ENCODE measurements around the gene SLC23A3.

SLC23A3 gene

DNA sequence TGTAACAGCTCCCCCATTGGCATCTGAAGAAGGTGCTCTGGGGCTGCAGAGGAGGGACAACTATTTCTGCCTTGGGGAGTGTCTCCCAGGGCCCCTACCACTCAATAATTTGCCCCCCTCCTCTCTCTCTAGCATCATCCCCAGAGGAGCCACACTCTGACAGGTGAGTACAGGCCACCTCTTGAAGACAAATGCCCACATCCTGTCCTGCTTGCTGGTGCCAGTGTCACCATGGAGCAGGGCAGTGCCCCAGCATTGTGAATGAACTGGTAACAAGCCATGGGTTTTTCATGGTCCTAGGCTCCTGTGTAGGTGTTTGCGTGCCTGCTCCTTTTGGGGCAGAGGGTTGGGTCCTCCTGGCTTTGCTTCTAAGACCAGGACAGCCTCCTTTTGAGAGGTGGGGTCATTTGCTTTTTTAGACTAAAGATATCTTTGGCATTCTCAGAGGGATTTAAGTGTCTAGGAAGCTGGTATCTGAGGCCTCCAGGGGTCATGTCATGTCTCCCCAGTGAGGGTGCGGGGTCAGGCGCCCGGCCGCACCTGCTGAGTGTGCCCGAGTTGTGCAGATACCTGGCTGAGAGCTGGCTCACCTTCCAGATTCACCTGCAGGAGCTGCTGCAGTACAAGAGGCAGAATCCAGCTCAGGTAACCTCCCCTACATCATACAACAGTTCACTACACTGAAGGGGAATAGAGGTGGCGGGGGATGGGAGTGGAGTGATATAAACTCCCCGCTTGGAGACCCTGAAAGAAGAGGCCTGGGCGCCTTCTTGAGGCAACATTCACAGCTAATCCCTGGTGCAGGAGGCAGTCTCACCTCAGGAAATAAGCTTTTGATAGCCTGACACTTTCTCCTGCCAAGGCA, 10.0 kb upstream of the SLC23A3 start:
- TF ChIP-seq, protein P1, sequence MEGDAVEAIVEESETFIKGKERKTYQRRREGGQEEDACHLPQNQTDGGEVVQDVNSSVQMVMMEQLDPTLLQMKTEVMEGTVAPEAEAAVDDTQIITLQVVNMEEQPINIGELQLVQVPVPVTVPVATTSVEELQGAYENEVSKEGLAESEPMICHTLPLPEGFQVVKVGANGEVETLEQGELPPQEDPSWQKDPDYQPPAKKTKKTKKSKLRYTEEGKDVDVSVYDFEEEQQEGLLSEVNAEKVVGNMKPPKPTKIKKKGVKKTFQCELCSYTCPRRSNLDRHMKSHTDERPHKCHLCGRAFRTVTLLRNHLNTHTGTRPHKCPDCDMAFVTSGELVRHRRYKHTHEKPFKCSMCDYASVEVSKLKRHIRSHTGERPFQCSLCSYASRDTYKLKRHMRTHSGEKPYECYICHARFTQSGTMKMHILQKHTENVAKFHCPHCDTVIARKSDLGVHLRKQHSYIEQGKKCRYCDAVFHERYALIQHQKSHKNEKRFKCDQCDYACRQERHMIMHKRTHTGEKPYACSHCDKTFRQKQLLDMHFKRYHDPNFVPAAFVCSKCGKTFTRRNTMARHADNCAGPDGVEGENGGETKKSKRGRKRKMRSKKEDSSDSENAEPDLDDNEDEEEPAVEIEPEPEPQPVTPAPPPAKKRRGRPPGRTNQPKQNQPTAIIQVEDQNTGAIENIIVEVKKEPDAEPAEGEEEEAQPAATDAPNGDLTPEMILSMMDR (IDR thresholded peaks at IDR 0.05; ENCODE audit: insufficient read depth, low read length, poor library complexity, severe bottlenecking): no peak
- no peak for TF ChIP-seq EZH2phosphoT487 (conservative IDR thresholded peaks at IDR 0.05; ENCODE audit: low read length)
- Histone ChIP-seq H3K9me3 (ENCODE audit: insufficient read depth, low read length) (no peaks in the 10 kb centered on the region), H3K27me3 (ENCODE audit: low read length) (no peaks in the 10 kb centered on the region), H3K79me2 (ENCODE audit: insufficient read depth, low read length) (peaks cover 20% of the 10 kb centered on the region), H2AFZ (ENCODE audit: low read depth, low read length, severe bottlenecking) (no peak overlapping the region), H3F3A (ENCODE audit: insufficient read depth) (peaks cover 15% of the 10 kb centered on the region), H3K9me2 (replicated peaks; ENCODE audit: insufficient read depth, low read length) (no peaks in the 10 kb centered on the region), H3K36me3 (ENCODE audit: low read length) (no peaks in the 10 kb centered on the region), H3K4me2 (ENCODE audit: low read depth, low read length, poor library complexity, severe bottlenecking) (peak overlapping the region; percentile 73), H3K27ac (ENCODE audit: low read depth, low read length) (no peak overlapping the region), H3K9ac (ENCODE audit: low read length) (peak overlapping the region; percentile 99; the same call in 1 of the 2 replicates), H3K4me3 (ENCODE audit: insufficient read depth, low read length, poor library complexity, severe bottlenecking) (no peak overlapping the region), H4K20me1 (ENCODE audit: low read depth, low read length) (no peaks in the 10 kb centered on the region)

DNA sequence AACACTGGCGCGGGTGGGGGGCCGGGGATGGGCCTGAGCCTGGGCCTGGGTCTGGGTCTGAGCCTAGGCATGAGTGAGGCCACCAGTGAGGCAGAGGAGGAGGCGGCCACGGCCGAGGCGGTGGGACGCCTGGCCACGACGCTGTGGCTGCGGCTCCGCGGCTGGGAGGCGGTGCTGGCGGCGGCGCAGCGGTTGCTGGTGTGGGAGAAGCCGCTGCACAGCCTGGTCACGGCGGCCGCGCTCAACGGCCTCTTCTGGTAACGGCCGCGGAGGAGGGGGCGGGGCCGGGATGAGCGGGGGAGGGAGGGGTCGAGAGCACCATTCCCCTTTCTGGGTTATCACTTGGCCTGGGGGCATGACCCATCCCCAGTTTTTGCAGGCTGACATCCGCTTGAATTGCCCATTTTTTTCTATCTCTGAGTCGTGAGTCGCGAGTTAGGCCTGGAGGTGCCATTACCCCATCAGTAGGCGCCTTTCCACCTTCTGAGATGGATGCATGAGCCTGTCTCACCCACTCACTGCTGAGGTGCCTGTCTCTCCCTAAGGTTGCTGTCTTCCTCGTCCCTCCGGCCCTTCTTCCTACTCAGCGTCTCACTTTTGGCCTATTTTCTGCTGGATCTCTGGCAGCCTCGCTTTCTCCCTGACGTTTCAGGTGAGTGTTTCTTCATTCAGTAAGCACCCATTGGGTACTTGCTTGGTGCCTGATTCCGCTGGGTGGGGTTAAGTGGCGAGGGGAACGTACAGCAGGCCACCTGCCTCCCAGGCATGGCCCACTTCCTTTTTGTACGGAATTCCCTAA, 8.7 kb upstream of the SLC23A3 start:
- Histone ChIP-seq H2AFZ (ENCODE audit: low read depth, low read length, severe bottlenecking) (peak overlapping the region; percentile 66), H3K36me3 (ENCODE audit: low read length) (no peaks in the 10 kb centered on the region), H3K79me2 (ENCODE audit: insufficient read depth, low read length) (peaks cover 20% of the 10 kb centered on the region), H3K27me3 (ENCODE audit: low read length) (no peaks in the 10 kb centered on the region), H3K9me3 (ENCODE audit: insufficient read depth, low read length) (no peaks in the 10 kb centered on the region), H3K4me3 (ENCODE audit: insufficient read depth, low read length, poor library complexity, severe bottlenecking) (peak overlapping the region; percentile 96), H3K9me2 (replicated peaks; ENCODE audit: insufficient read depth, low read length) (no peaks in the 10 kb centered on the region), H3K9ac (ENCODE audit: low read length) (peak overlapping the region; percentile 99), H4K20me1 (ENCODE audit: low read depth, low read length) (no peaks in the 10 kb centered on the region), H3F3A (ENCODE audit: insufficient read depth) (peaks cover 15% of the 10 kb centered on the region), H3K4me2 (ENCODE audit: low read depth, low read length, poor library complexity, severe bottlenecking) (peak overlapping the region; percentile 73), H3K27ac (ENCODE audit: low read depth, low read length) (peak overlapping the region; percentile 98)
- TF ChIP-seq, protein P1 (IDR thresholded peaks at IDR 0.05; ENCODE audit: insufficient read depth, low read length, poor library complexity, severe bottlenecking): peak; percentile 10
- TF ChIP-seq EZH2phosphoT487 (conservative IDR thresholded peaks at IDR 0.05; ENCODE audit: low read length): no peak

- Histone ChIP-seq H3K4me2 (ENCODE audit: low read depth, low read length, poor library complexity, severe bottlenecking) (peak within 1 kb of the TSS; percentile 100), H3K27me3 (ENCODE audit: low read length) (no peaks in the 10 kb centered on the region), H3K9me3 (ENCODE audit: insufficient read depth, low read length) (no peaks in the 10 kb centered on the region), H2AFZ (ENCODE audit: low read depth, low read length, severe bottlenecking) (peak within 1 kb of the TSS; percentile 93), H3F3A (ENCODE audit: insufficient read depth) (peaks cover 15% of the 10 kb centered on the region), H3K9me2 (replicated peaks; ENCODE audit: insufficient read depth, low read length) (no peaks in the 10 kb centered on the region), H4K20me1 (ENCODE audit: low read depth, low read length) (no peaks in the 10 kb centered on the region), H3K4me3 (ENCODE audit: insufficient read depth, low read length, poor library complexity, severe bottlenecking) (peak within 1 kb of the TSS; percentile 96), H3K9ac (ENCODE audit: low read length) (peak within 1 kb of the TSS; percentile 99), H3K79me2 (ENCODE audit: insufficient read depth, low read length) (peaks cover 20% of the 10 kb centered on the region), H3K27ac (ENCODE audit: low read depth, low read length) (peak within 1 kb of the TSS; percentile 98), H3K36me3 (ENCODE audit: low read length) (no peaks in the 10 kb centered on the region)
- TF ChIP-seq EZH2phosphoT487 (conservative IDR thresholded peaks at IDR 0.05; ENCODE audit: low read length): no peak
- TF ChIP-seq, protein P1 (IDR thresholded peaks at IDR 0.05; ENCODE audit: insufficient read depth, low read length, poor library complexity, severe bottlenecking): peak; percentile 24
These were observed 7.9 kb upstream of the SLC23A3 start, which contains the start of gene RETREG2 for GRCh38 chr2:219177552-219178376. TSS of gene RETREG2 (plus strand) at chr2:219178275. CDS start at chr2:219178353, 78 bp downstream.

All from SU-DHL-6 (cell line).